Measurements from ENCODE around the gene UGT3A1.

UGT3A1 gene

DNA sequence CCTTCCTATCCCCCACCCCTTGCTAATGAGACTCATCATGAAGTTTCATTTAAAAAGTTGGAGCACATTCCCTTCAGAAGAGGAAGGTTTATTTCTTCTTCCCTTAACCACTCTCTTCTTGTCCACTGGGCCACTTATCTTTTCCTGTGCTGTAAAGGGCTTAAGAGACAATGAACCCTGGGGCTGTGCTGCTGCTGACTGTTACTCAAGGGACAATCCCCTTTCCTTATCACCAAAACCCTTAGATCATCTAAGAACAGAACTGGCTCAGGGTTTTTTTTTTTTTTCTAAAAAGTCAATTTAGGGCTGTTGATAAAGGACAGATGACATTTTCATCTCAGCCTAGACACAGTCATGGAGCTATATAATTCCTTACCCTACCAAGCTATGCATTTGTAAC lies 82.4 kb downstream of the UGT3A1 start:
- Histone ChIP-seq H3K4me3 (ENCODE audit: extremely low read depth, insufficient read depth, low read length, poor library complexity, severe bottlenecking) (no peak overlapping the region), H3K36me3 (ENCODE audit: control insufficient read depth, insufficient read depth, low read length) (no peaks in the 10 kb centered on the region), H3K4me1 (ENCODE audit: control insufficient read depth, insufficient read depth, low read length, poor library complexity, severe bottlenecking) (no peaks in the 10 kb centered on the region), H3K27ac (ENCODE audit: low read depth, low read length, severe bottlenecking) (peak overlapping the region; percentile 5), H3K9me3 (ENCODE audit: control insufficient read depth, low read length) (peaks cover 7% of the 10 kb centered on the region)

DNA sequence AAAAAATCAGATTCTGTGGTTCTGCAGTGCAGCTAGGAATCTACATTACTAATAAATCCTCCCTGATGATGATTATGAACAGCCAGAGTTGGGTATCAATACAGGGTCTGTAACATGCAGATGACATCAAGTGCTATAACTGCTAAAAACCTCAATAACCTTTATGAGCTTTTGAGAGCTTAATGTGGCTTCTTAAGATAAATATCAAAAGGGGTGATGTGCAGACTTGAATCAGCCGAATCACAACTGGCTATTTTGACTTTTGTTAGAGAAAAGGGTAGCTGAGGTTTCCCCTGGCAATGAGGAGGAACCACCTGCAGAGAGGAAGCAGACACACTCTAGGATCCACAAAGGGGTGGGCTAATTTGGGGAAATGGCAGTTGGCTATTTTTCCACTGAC lies 83.0 kb downstream of the UGT3A1 start:
- no peak overlapping the region for H3K4me3 ChIP-seq (ENCODE audit: extremely low read depth, insufficient read depth, low read length, poor library complexity, severe bottlenecking)
- no peaks in the 10 kb centered on the region for H3K4me1 ChIP-seq (ENCODE audit: control insufficient read depth, insufficient read depth, low read length, poor library complexity, severe bottlenecking)
- H3K36me3 ChIP-seq (ENCODE audit: control insufficient read depth, insufficient read depth, low read length) = no peaks in the 10 kb centered on the region
- peak overlapping the region; percentile 5 for H3K27ac ChIP-seq (ENCODE audit: low read depth, low read length, severe bottlenecking)
- H3K9me3 ChIP-seq (ENCODE audit: control insufficient read depth, low read length) = peaks cover 7% of the 10 kb centered on the region
- 36 to 57% methylated on average over 1 of the region's 1 CpG for WGBS, 2 experiments (ENCODE audit: insufficient coverage in 2 of 2)

DNA sequence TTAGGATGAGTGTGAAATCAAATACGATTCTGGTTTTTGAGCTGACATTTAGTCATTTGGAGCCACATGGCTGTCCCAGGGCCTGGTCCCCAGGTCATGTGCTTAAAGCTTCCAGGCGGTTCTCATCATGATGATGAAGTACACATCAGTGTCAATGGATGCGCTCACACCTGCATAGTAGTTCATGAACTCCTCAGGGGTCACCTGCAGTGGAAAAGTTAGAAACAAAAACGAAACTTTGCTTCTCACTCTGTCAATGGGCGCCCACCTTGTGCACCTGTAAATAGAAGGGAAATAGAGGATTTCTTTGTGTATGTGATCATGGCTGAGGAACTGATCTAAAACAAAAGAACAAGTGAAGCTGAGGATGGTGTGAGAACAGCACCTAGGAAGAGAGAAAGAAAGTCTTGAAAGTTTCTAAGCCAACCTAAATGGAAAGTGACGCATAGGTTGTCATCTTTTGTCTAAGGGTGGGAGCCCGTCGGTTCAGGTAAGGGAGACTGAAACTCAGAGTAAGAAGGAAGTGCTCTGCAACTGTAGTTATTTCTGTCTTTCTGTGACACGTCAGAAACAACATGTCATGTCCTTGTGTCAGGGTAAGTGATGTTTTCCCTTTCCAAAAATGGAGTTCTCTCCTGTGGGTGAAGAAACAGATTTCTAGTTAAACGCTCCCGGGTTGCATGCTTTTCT lies 86.6 kb downstream of the UGT3A1 start:
- Histone ChIP-seq H3K4me1 (ENCODE audit: control insufficient read depth, insufficient read depth, low read length, poor library complexity, severe bottlenecking) (peaks cover 3% of the 10 kb centered on the region), H3K9me3 (ENCODE audit: control insufficient read depth, low read length) (no peaks in the 10 kb centered on the region), H3K27ac (ENCODE audit: low read depth, low read length, severe bottlenecking) (no peak overlapping the region), H3K4me3 (ENCODE audit: extremely low read depth, insufficient read depth, low read length, poor library complexity, severe bottlenecking) (no peak overlapping the region), H3K36me3 (ENCODE audit: control insufficient read depth, insufficient read depth, low read length) (no peaks in the 10 kb centered on the region)
- 91 to 93% methylated on average over 8 to 11 of the region's 11 CpGs for WGBS, 2 experiments (ENCODE audit: insufficient coverage in 2 of 2)

DNA sequence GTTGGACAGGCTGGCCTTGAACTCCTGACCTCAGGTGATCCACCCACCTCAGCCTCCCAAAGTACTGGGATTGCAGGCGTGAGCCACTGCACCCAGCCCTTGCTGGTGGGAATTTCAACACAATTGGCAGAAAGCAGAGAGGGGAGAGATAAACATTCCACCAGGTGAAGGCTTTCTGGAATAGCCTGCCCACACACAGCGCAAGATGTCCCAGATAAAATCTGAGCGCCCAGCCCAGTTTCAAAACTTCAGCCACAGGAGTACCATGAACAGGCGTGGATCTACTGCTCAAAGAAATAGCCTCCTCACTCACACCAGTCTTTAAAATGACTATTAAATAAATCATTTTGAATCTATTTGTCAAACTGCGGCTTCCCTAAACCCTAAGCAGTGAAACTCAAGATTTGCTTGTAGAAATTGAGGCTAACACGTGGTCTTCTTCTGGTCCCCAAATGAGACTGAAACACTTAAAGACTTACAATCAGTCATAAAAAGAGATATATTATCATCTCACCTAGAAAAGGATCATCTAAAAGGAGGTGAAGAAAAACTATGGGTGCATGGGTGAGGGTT lies 87.5 kb downstream of the UGT3A1 start:
- Histone ChIP-seq H3K4me3 (ENCODE audit: extremely low read depth, insufficient read depth, low read length, poor library complexity, severe bottlenecking) (no peak overlapping the region), H3K9me3 (ENCODE audit: control insufficient read depth, low read length) (no peaks in the 10 kb centered on the region), H3K27ac (ENCODE audit: low read depth, low read length, severe bottlenecking) (no peak overlapping the region), H3K36me3 (ENCODE audit: control insufficient read depth, insufficient read depth, low read length) (no peaks in the 10 kb centered on the region), H3K4me1 (ENCODE audit: control insufficient read depth, insufficient read depth, low read length, poor library complexity, severe bottlenecking) (peaks cover 3% of the 10 kb centered on the region)
- WGBS, 2 experiments (ENCODE audit: insufficient coverage in 2 of 2) = 96 to 100% methylated on average over 2 to 3 of the region's 6 CpGs

DNA sequence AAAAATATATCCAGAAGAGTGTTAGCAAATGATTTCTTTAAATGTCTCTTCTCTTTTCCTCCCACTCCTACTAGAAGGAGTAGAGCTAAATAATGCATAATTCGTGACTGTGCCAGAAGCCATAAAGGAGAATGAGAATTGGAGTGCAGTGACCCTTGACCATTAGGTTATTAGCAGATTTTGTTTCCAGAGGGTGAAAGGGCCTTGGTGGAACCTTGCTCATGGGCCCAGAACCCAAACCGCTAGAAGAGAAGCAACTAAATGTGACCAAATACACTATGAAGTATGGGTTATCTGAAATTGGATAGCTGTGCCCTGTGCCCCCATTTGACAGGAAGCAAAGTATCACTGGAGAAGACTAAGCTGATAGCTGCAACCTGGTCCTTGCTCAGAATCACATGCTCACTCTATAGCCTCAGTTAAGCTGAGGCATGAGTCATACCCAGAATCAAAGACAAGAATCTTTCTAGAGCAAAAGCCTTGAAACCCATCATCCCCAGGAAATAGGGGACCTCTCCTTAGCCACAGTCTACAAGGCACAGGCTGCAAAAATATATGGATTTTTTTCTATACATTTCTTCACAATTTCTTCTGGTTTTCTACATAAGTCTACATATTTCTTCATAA lies 89.0 kb downstream of the UGT3A1 start:
- no peak overlapping the region for H3K4me3 ChIP-seq (ENCODE audit: extremely low read depth, insufficient read depth, low read length, poor library complexity, severe bottlenecking)
- no peaks in the 10 kb centered on the region for H3K9me3 ChIP-seq (ENCODE audit: control insufficient read depth, low read length)
- H3K27ac ChIP-seq (ENCODE audit: low read depth, low read length, severe bottlenecking) = no peak overlapping the region
- no peaks in the 10 kb centered on the region for H3K36me3 ChIP-seq (ENCODE audit: control insufficient read depth, insufficient read depth, low read length)
- WGBS, 2 experiments (ENCODE audit: insufficient coverage in 2 of 2) = 67 to 80% methylated on average over 1 of the region's 2 CpGs
- peaks cover 3% of the 10 kb centered on the region for H3K4me1 ChIP-seq (ENCODE audit: control insufficient read depth, insufficient read depth, low read length, poor library complexity, severe bottlenecking)

Data from mesodermal cell (in vitro differentiated cells).